HEK293 (cell line): ENCODE data around the gene GRB10.

ENCODE experiments used
- CTCF ChIA-PET: fragments of 350-600 bp; formaldehyde crosslinking; extraction: SDS; loops from one replicate; lab custom pipeline; 2021; ENCODE audit warnings: antibody characterized with exemption; lab: Yijun Ruan, JAX
- POLR2A ChIA-PET: fragments of 300-600 bp; formaldehyde crosslinking; extraction: SDS; loops from one replicate; lab custom pipeline; 2020; ENCODE audit warnings: antibody characterized with exemption, inconsistent platforms; lab: Yijun Ruan, JAX
- H3K27ac ChIP-seq: fragments of 200-500 bp; sonication (Bioruptor generic); 2 replicates; pipeline ENCODE4 v1.5.1; 2014; ENCODE audit warnings: low read depth, low read length, control low read depth, inconsistent platforms; ENCODE audit errors: extremely low read depth
- H3K36me3 ChIP-seq, 2 experiments: fragments of 200-500 bp in 1 of 2; sonication (Bioruptor generic) in 1 of 2; 1 replicate in 1 of 2; 2 replicates in 1 of 2; pipeline ENCODE4 v1.5.1; 2014 to 2017; ENCODE audit warnings: inconsistent platforms in 2 of 2, low read length in 2 of 2; ENCODE audit not compliant: control insufficient read depth in 2 of 2, insufficient read depth in 1 of 2
- H3K4me1 ChIP-seq: fragments of 200-500 bp; sonication (Bioruptor generic); 2 replicates; pipeline ENCODE4 v1.5.1; 2014; ENCODE audit warnings: mild to moderate bottlenecking, low read length, inconsistent platforms; ENCODE audit not compliant: control insufficient read depth, insufficient read depth
- H3K4me3 ChIP-seq: 2 replicates; pipeline ENCODE4 v1.5.1; 2011; ENCODE audit warnings: low read depth, mild to moderate bottlenecking, control low read depth, low read length, moderate library complexity
- H3K9me3 ChIP-seq: fragments of 200-500 bp; sonication (Bioruptor generic); 2 replicates; pipeline ENCODE4 v1.5.1; 2014; ENCODE audit warnings: low read depth, low read length, inconsistent platforms; ENCODE audit not compliant: control insufficient read depth, insufficient read depth
- ATF2 ChIP-seq: fragments of 450-650 bp; formaldehyde crosslinking; IDR thresholded peaks from 2 replicates; pipeline ENCODE4 v1.5.1; 2016; ENCODE audit warnings: missing biosample characterization, missing genetic modification characterization, low read depth
- MYNN ChIP-seq: fragments of 450-650 bp; formaldehyde crosslinking; IDR thresholded peaks from 2 replicates; pipeline ENCODE4 v1.5.1; 2016; ENCODE audit warnings: missing biosample characterization, missing genetic modification characterization, borderline replicate concordance
- YY2 ChIP-seq: fragments of 450-650 bp; formaldehyde crosslinking; IDR thresholded peaks from 2 replicates; pipeline ENCODE4 v1.5.1; 2016; ENCODE audit warnings: missing biosample characterization, missing genetic modification characterization
- ZBTB7A ChIP-seq: fragments of 450-650 bp; formaldehyde crosslinking; IDR thresholded peaks from 2 replicates; pipeline ENCODE4 v1.5.1; 2016; ENCODE audit warnings: low read depth, missing biosample characterization, missing genetic modification characterization
- ZNF169 ChIP-seq: fragments of 450-650 bp; formaldehyde crosslinking; IDR thresholded peaks from 2 replicates; pipeline ENCODE4 v1.5.1; 2016; ENCODE audit warnings: missing biosample characterization, missing genetic modification characterization
- ZNF2 ChIP-seq: fragments of 450-650 bp; formaldehyde crosslinking; IDR thresholded peaks from 2 replicates; pipeline ENCODE4 v1.5.1; 2016; ENCODE audit warnings: missing biosample characterization, missing genetic modification characterization
- ZNF239 ChIP-seq: fragments of 450-650 bp; formaldehyde crosslinking; IDR thresholded peaks from 2 replicates; pipeline ENCODE4 v1.5.1; 2016; ENCODE audit warnings: missing biosample characterization, missing genetic modification characterization
- ZNF266 ChIP-seq: fragments of 450-650 bp; formaldehyde crosslinking; IDR thresholded peaks from 2 replicates; pipeline ENCODE4 v1.5.1; 2016; ENCODE audit warnings: missing biosample characterization, missing genetic modification characterization, low read depth
- ZNF48 ChIP-seq: fragments of 450-650 bp; formaldehyde crosslinking; IDR thresholded peaks from 2 replicates; pipeline ENCODE4 v1.5.1; 2016; ENCODE audit warnings: missing biosample characterization, missing genetic modification characterization
- ZNF555 ChIP-seq: fragments of 450-650 bp; formaldehyde crosslinking; conservative IDR thresholded peaks from 2 replicates; pipeline ENCODE4 v1.5.1; 2017; ENCODE audit warnings: missing biosample characterization, mild to moderate bottlenecking, missing genetic modification characterization, inconsistent platforms
- ZNF664 ChIP-seq: fragments of 450-650 bp; formaldehyde crosslinking; IDR thresholded peaks from 2 replicates; pipeline ENCODE4 v1.5.1; 2016; ENCODE audit warnings: missing biosample characterization, missing genetic modification characterization
- ZNF768 ChIP-seq: fragments of 450-650 bp; formaldehyde crosslinking; IDR thresholded peaks from 2 replicates; pipeline ENCODE4 v1.5.1; 2018; ENCODE audit warnings: missing biosample characterization, mild to moderate bottlenecking, missing genetic modification characterization
- ZNF776 ChIP-seq: fragments of 450-650 bp; formaldehyde crosslinking; IDR thresholded peaks from 2 replicates; pipeline ENCODE4 v1.5.0; 2017; ENCODE audit warnings: missing biosample characterization, missing genetic modification characterization, borderline replicate concordance
- ZSCAN23 ChIP-seq: fragments of 450-650 bp; formaldehyde crosslinking; IDR thresholded peaks from 2 replicates; pipeline ENCODE4 v1.5.1; 2016; ENCODE audit warnings: missing biosample characterization, missing genetic modification characterization
- ZXDB ChIP-seq: fragments of 450-650 bp; formaldehyde crosslinking; IDR thresholded peaks from 2 replicates; pipeline ENCODE4 v1.5.1; 2016; ENCODE audit warnings: missing biosample characterization, missing genetic modification characterization
- TF ChIP-seq, protein P1 (sequence below): fragments of 450-650 bp; formaldehyde crosslinking; IDR thresholded peaks from 2 replicates; pipeline ENCODE4 v1.5.1; 2016; ENCODE audit warnings: missing biosample characterization, missing genetic modification characterization
- TF ChIP-seq, protein P2 (sequence below): fragments of 450-650 bp; formaldehyde crosslinking; optimal IDR thresholded peaks from 2 replicates; pipeline ENCODE3; 2016; ENCODE audit warnings: missing biosample characterization, mild to moderate bottlenecking, missing genetic modification characterization
- TF ChIP-seq, protein P3 (sequence below): fragments of 450-650 bp; formaldehyde crosslinking; IDR thresholded peaks from 2 replicates; pipeline ENCODE4 v1.5.1; 2016; ENCODE audit warnings: missing biosample characterization, missing genetic modification characterization

The GRB10 gene

GRCh38 chr7:50682573-50682972, 100.1 kb downstream of the GRB10 start:
- Histone ChIP-seq H3K36me3 (peaks cover 0 to 4% of the 10 kb centered on the region in 2 experiments; a peak in 1 of 3 replicates), H3K4me1 (0 out of 2 replicates have a peak, but pooled peaks cover 2% of the 10 kb centered on the region), H3K9me3 (no peaks in the 10 kb centered on the region), H3K27ac (no peak overlapping the region), H3K4me3 (no peak overlapping the region)
- CTCF ChIA-PET: no interaction called here
- POLR2A ChIA-PET: no interaction called here
- TF ChIP-seq ZXDB (tag by site-specific recombination) (no peak), ZNF555 (no peak), ZBTB7A (no peak), ZNF776 (tag by site-specific recombination) (no peak), ZNF664 (tag by site-specific recombination) (no peak), YY2 (tag by site-specific recombination) (no peak), ZNF266 (tag by site-specific recombination) (no peak), ATF2 (tag by site-specific recombination) (no peak), ZNF48 (tag by site-specific recombination) (no peak)
- TF ChIP-seq, protein P1, sequence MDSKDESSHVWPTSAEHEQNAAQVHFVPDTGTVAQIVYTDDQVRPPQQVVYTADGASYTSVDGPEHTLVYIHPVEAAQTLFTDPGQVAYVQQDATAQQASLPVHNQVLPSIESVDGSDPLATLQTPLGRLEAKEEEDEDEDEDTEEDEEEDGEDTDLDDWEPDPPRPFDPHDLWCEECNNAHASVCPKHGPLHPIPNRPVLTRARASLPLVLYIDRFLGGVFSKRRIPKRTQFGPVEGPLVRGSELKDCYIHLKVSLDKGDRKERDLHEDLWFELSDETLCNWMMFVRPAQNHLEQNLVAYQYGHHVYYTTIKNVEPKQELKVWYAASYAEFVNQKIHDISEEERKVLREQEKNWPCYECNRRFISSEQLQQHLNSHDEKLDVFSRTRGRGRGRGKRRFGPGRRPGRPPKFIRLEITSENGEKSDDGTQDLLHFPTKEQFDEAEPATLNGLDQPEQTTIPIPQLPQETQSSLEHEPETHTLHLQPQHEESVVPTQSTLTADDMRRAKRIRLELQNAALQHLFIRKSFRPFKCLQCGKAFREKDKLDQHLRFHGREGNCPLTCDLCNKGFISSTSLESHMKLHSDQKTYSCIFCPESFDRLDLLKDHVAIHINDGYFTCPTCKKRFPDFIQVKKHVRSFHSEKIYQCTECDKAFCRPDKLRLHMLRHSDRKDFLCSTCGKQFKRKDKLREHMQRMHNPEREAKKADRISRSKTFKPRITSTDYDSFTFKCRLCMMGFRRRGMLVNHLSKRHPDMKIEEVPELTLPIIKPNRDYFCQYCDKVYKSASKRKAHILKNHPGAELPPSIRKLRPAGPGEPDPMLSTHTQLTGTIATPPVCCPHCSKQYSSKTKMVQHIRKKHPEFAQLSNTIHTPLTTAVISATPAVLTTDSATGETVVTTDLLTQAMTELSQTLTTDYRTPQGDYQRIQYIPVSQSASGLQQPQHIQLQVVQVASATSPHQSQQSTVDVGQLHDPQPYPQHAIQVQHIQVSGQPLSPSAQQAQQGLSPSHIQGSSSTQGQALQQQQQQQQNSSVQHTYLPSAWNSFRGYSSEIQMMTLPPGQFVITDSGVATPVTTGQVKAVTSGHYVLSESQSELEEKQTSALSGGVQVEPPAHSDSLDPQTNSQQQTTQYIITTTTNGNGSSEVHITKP (tag by site-specific recombination): no peak
- TF ChIP-seq, protein P2, sequence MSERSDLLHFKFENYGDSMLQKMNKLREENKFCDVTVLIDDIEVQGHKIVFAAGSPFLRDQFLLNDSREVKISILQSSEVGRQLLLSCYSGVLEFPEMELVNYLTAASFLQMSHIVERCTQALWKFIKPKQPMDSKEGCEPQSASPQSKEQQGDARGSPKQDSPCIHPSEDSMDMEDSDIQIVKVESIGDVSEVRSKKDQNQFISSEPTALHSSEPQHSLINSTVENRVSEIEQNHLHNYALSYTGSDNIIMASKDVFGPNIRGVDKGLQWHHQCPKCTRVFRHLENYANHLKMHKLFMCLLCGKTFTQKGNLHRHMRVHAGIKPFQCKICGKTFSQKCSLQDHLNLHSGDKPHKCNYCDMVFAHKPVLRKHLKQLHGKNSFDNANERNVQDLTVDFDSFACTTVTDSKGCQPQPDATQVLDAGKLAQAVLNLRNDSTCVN: no peak

DNA sequence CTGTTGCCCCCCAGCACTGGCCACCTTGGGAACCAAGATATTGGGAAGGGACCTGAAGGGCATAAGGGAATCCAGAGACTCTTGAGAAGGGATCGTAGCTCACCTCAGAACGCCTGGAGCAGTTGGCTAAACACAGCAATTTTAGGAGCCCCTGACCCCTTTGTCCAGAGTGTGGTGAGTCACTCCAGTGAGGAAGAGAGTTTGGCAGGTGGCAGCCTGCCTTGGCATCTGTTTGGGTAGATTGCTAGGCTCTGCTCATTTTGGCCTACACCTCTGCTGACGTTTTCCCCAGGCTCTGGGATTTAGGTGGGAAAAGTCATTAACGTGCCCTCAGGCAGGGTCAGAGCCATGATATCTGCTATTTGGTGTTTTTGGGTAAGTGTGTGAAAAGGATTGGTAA, 100.6 kb downstream of the GRB10 start:
- Histone ChIP-seq H3K27ac (no peak overlapping the region), H3K4me3 (no peak overlapping the region), H3K9me3 (no peaks in the 10 kb centered on the region), H3K4me1 (0 out of 2 replicates have a peak, but pooled peaks cover 2% of the 10 kb centered on the region), H3K36me3 (no peaks in the 10 kb centered on the region)
- POLR2A ChIA-PET: no interaction called here
- CTCF ChIA-PET: no interaction called here
- TF ChIP-seq MYNN: no peak
- TF ChIP-seq ZNF239 (tag by site-specific recombination): no peak
- TF ChIP-seq, protein P3, sequence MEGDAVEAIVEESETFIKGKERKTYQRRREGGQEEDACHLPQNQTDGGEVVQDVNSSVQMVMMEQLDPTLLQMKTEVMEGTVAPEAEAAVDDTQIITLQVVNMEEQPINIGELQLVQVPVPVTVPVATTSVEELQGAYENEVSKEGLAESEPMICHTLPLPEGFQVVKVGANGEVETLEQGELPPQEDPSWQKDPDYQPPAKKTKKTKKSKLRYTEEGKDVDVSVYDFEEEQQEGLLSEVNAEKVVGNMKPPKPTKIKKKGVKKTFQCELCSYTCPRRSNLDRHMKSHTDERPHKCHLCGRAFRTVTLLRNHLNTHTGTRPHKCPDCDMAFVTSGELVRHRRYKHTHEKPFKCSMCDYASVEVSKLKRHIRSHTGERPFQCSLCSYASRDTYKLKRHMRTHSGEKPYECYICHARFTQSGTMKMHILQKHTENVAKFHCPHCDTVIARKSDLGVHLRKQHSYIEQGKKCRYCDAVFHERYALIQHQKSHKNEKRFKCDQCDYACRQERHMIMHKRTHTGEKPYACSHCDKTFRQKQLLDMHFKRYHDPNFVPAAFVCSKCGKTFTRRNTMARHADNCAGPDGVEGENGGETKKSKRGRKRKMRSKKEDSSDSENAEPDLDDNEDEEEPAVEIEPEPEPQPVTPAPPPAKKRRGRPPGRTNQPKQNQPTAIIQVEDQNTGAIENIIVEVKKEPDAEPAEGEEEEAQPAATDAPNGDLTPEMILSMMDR (tag by site-specific recombination): no peak
- TF ChIP-seq ZNF2 (tag by site-specific recombination): no peak
- TF ChIP-seq ZNF169 (tag by site-specific recombination): no peak
- no peak for TF ChIP-seq ZNF768
- no peak for TF ChIP-seq ZSCAN23
- TF ChIP-seq, all 188 proteins: peak for 0
